K562 (cell line): ENCODE results near the gene PLA2G12B. TPM values are rescaled to one million over a fixed set of nuclear protein-coding genes. Genes with fewer than 3 reads are reported as not detected.
"Not testable (repeated sequence)": the region's sequence is repeated elsewhere in the genome, so short reads cannot be mapped to it uniquely, and the experiment has no call there.

ENCODE experiments used
- AFF1 ChIP-seq, 2 experiments: fragments of 450-650 bp; IDR thresholded peaks; 2 replicates each; pipeline ENCODE4 v1.6.1; 2018; ENCODE audit warnings: mild to moderate bottlenecking in 2 of 2, low read depth in 1 of 2; ENCODE audit not compliant: partially characterized antibody in 2 of 2
- ARNT ChIP-seq, 2 experiments: fragments of 450-650 bp; IDR thresholded peaks; 2 replicates each; pipeline ENCODE4 v1.6.1; 2016; ENCODE audit warnings: mild to moderate bottlenecking in 1 of 2
- CBX3 ChIP-seq, 2 experiments: IDR thresholded peaks; 1 replicate in 1 of 2; 2 replicates in 1 of 2; pipeline ENCODE4 v1.6.1; 2012; ENCODE audit warnings: inconsistent platforms in 2 of 2, low read length in 2 of 2, borderline replicate concordance in 1 of 2, control low read depth in 1 of 2
- CCNT2 ChIP-seq: IDR thresholded peaks from 2 replicates; pipeline ENCODE4 v1.6.1; 2011; ENCODE audit warnings: borderline replicate concordance, low read depth, mild to moderate bottlenecking, moderate library complexity, mixed read lengths, low read length; ENCODE audit not compliant: insufficient read length; ENCODE audit errors: extremely low read depth
- HMG20A ChIP-seq: fragments of 450-650 bp; formaldehyde crosslinking; conservative IDR thresholded peaks from 2 replicates; pipeline ENCODE4 v1.4.0; 2020; ENCODE audit warnings: mild to moderate bottlenecking, mixed read lengths
- HMGN3 ChIP-seq: IDR thresholded peaks from 2 replicates; pipeline ENCODE4 v1.6.1; 2011; ENCODE audit warnings: borderline replicate concordance, low read depth, mild to moderate bottlenecking, mixed read lengths, low read length; ENCODE audit not compliant: insufficient read length; ENCODE audit errors: extremely low read depth
- LCOR ChIP-seq: sonication (generic); formaldehyde crosslinking; IDR thresholded peaks from 2 replicates; pipeline ENCODE4 v1.8.0; 2022; ENCODE audit warnings: mild to moderate bottlenecking, missing genetic modification reagents
- LEF1 ChIP-seq: fragments of 450-650 bp; IDR thresholded peaks from 2 replicates; pipeline ENCODE4 v1.6.1; 2016; ENCODE audit warnings: mild to moderate bottlenecking
- MNT ChIP-seq, 2 experiments: fragments of 450-650 bp; conservative IDR thresholded peaks; 2 replicates each; pipeline ENCODE4 v1.6.1; 2017; ENCODE audit warnings: mild to moderate bottlenecking in 2 of 2, moderate library complexity in 2 of 2
- MTA3 ChIP-seq: fragments of 450-650 bp; formaldehyde crosslinking; IDR thresholded peaks from 2 replicates; pipeline ENCODE4 v1.6.1; 2017; ENCODE audit warnings: mild to moderate bottlenecking, borderline replicate concordance
- NCOA1 ChIP-seq: fragments of 450-650 bp; IDR thresholded peaks from 2 replicates; pipeline ENCODE4 v1.6.1; 2016; ENCODE audit warnings: low read depth
- NCOR1 ChIP-seq: fragments of 450-650 bp; IDR thresholded peaks from 2 replicates; pipeline ENCODE4 v1.6.1; 2016; ENCODE audit warnings: mild to moderate bottlenecking, moderate library complexity
- NR4A1 ChIP-seq, 2 experiments: fragments of 250-450 bp in 1 of 2; fragments of 450-650 bp in 1 of 2; sonication (Bioruptor Pico) in 1 of 2; IDR thresholded peaks; 2 replicates each; pipeline versions ENCODE4 v1.4.0 to v1.6.1; 2016 to 2020; ENCODE audit warnings: mild to moderate bottlenecking in 2 of 2, missing compliant biosample characterization in 1 of 2, missing genetic modification characterization in 1 of 2, moderate library complexity in 1 of 2
- NRF1 ChIP-seq, 2 experiments: fragments of 450-650 bp; IDR thresholded peaks in 1 of 2; conservative IDR thresholded peaks in 1 of 2; 2 replicates each; pipeline ENCODE4 v1.6.1; 2014; ENCODE audit warnings: mild to moderate bottlenecking in 2 of 2
- PHB2 ChIP-seq: fragments of 450-650 bp; IDR thresholded peaks from 2 replicates; pipeline ENCODE4 v1.6.1; 2017; ENCODE audit warnings: low read depth
- PYGO2 ChIP-seq: fragments of 450-650 bp; IDR thresholded peaks from 2 replicates; pipeline ENCODE4 v1.6.1; 2016; ENCODE audit warnings: mild to moderate bottlenecking, missing genetic modification characterization, moderate library complexity, missing compliant biosample characterization
- RCOR1 ChIP-seq, 2 experiments: IDR thresholded peaks; 2 replicates each; pipeline ENCODE4 v1.6.1; 2012; ENCODE audit warnings: low read depth in 2 of 2, low read length in 2 of 2, borderline replicate concordance in 1 of 2, improper control_type of control experiment in 1 of 2
- SMAD4 ChIP-seq: fragments of 250-450 bp; sonication (Bioruptor Pico); conservative IDR thresholded peaks from 2 replicates; pipeline ENCODE4 v1.8.0; 2021; ENCODE audit warnings: inconsistent platforms, mild to moderate bottlenecking, moderate library complexity
- TARDBP ChIP-seq: fragments of 450-650 bp; IDR thresholded peaks from 2 replicates; pipeline ENCODE4 v1.6.1; 2016
- TOE1 ChIP-seq, 2 experiments: fragments of 450-650 bp in 1 of 2; sonication (generic) in 1 of 2; formaldehyde crosslinking in 1 of 2; IDR thresholded peaks; 2 replicates each; pipeline versions ENCODE4 v1.7.1 to v1.8.0; 2016 to 2022; ENCODE audit warnings: borderline replicate concordance in 2 of 2, mild to moderate bottlenecking in 2 of 2, antibody characterized with exemption in 1 of 2, inconsistent platforms in 1 of 2, low read depth in 1 of 2, missing genetic modification reagents in 1 of 2, moderate library complexity in 1 of 2
- ZFX ChIP-seq: sonication (generic); formaldehyde crosslinking; IDR thresholded peaks from 2 replicates; pipeline ENCODE4 v1.8.0; 2022; ENCODE audit warnings: mild to moderate bottlenecking, missing genetic modification reagents, moderate library complexity
- polyA plus RNA-seq, 8 experiments: library from polyadenylated mRNA; depleted of rRNA in 4 of 8; stranded (reverse) in 5 of 8; unstranded in 3 of 8; fragments of >200 nt; fragmentation: Nextera tagmentation in 2 of 8; fragmentation: Illumina TruSeq in 1 of 8; extraction: Ambion mirVana in 2 of 8; extraction: Trizol in 1 of 8; gene quantifications; 2 replicates each; pipeline versions ENCODE4 v1.2.1 to v1.2.3, GENCODE V29; 2011 to 2014; ENCODE audit warnings: inconsistent platforms in 1 of 8, missing spikeins in 1 of 8
- total RNA-seq, 7 experiments: library from RNA; depleted of rRNA in 6 of 7; stranded (reverse); fragments of >200 nt in 6 of 7; fragmentation: Illumina TruSeq in 2 of 7; extraction: Trizol in 2 of 7; gene quantifications; 2 replicates each; pipeline versions ENCODE4 v1.2.1 to v1.2.3, GENCODE V29; 2011 to 2021; ENCODE audit warnings: low replicate concordance in 1 of 7

PLA2G12B gene
- total and polyA plus RNA-seq, 9 of the 15 experiments (the other 6 are each of a cell fraction or from before 2014, with no cell fraction given), result not detected

- TF ChIP-seq NR4A1 (CRISPR knock-in tag; IDR thresholded peaks at IDR 0.05); TOE1 (CRISPR knock-in tag; IDR thresholded peaks at IDR 0.05; ENCODE audit: borderline replicate concordance, low read depth): not testable (repeated sequence)
- 0 out of 2 replicates have a peak, but pooled peaks have one; percentile 50 for TF ChIP-seq NR4A1 (tag; IDR thresholded peaks at IDR 0.05)
- peak; percentile 51 for TF ChIP-seq ZFX (CRISPR knock-in tag)
- TF ChIP-seq TOE1 (IDR thresholded peaks at IDR 0.05; ENCODE audit: borderline replicate concordance), result peak; percentile 55; the same call in 1 of the 2 replicates
- 0 out of 2 replicates have a peak, but pooled peaks have one; percentile 46 for TF ChIP-seq LCOR
- peak; percentile 57; the same call in 1 of the 2 replicates for TF ChIP-seq PYGO2 (tag)
- peak; percentile 67 to 88; a peak in 3 of 4 replicates for TF ChIP-seq ARNT (IDR thresholded peaks at IDR 0.05)
- TF ChIP-seq NRF1 (conservative IDR thresholded peaks at IDR 0.05 in 1 of 2, IDR thresholded peaks at IDR 0.05 in 1 of 2), result 0 out of 4 replicates have a peak, but pooled peaks of 1 of the 2 experiments have one; percentile 21
- TF ChIP-seq MTA3, result peak; percentile 87; the same call in 1 of the 2 replicates
- TF ChIP-seq LEF1, result peak; percentile 57; the same call in 1 of the 2 replicates
- TF ChIP-seq CBX3 (IDR thresholded peaks at IDR 0.05; ENCODE audit: borderline replicate concordance in 1 of 2, low read length in 2 of 2), result peak in 1 of 2 experiments; percentile 49; a peak in 1 of 3 replicates
- peak in 1 of 2 experiments; percentile 53; a peak in 1 of 4 replicates for TF ChIP-seq RCOR1 (IDR thresholded peaks at IDR 0.05; ENCODE audit: borderline replicate concordance in 1 of 2, low read depth in 2 of 2, low read length in 2 of 2)
- peak; percentile 81 for TF ChIP-seq NCOR1
- TF ChIP-seq AFF1 (IDR thresholded peaks at IDR 0.05; ENCODE audit: low read depth in 1 of 2, partially characterized antibody in 2 of 2), result peak in 1 of 2 experiments; percentile 50
- TF ChIP-seq SMAD4 (CRISPR knock-in tag), result peak; percentile 98
- peak; percentile 67 for TF ChIP-seq NCOA1
- peak; percentile 44 for TF ChIP-seq HMGN3
- peak in 1 of 2 experiments; percentile 48; a peak in 1 of 4 replicates for TF ChIP-seq MNT (conservative IDR thresholded peaks at IDR 0.05)
- TF ChIP-seq HMG20A (CRISPR knock-in tag), result 0 out of 2 replicates have a peak, but pooled peaks have one; percentile 50
- 0 out of 2 replicates have a peak, but pooled peaks have one; percentile 53 for TF ChIP-seq TARDBP
- TF ChIP-seq PHB2, result peak; percentile 56; the same call in 1 of the 2 replicates
- peak; percentile 63 for TF ChIP-seq CCNT2
Observed at GRCh38 chr10:72903941-72904446, 50.6 kb downstream of the PLA2G12B start (continued).
